H1 (cell line): ENCODE results near the gene BIN2.

Source experiments
- EP300 ChIP-seq, 2 experiments: IDR thresholded peaks; 1 replicate in 1 of 2; 2 replicates in 1 of 2; pipeline ENCODE4 v1.6.1; 2011 to 2012; ENCODE audit warnings: low read depth in 2 of 2, low read length in 2 of 2, mild to moderate bottlenecking in 2 of 2, borderline replicate concordance in 1 of 2, inconsistent platforms in 1 of 2, moderate library complexity in 1 of 2
- EZH2 ChIP-seq: fragments of 200-600 bp; sonication (generic); IDR thresholded peaks from 2 replicates; pipeline ENCODE4 v1.7.1; 2012; ENCODE audit warnings: low read depth, mild to moderate bottlenecking, moderate library complexity, low read length, inconsistent platforms; ENCODE audit not compliant: severe bottlenecking
- JUN ChIP-seq: IDR thresholded peaks from 2 replicates; pipeline ENCODE4 v1.6.1; 2011; ENCODE audit warnings: low read depth, mild to moderate bottlenecking, improper control_type of control experiment, low read length
- POLR2AphosphoS5 ChIP-seq: IDR thresholded peaks from 2 replicates; pipeline ENCODE4 v1.6.1; 2011; ENCODE audit warnings: low read depth, low read length
- POU5F1 ChIP-seq: IDR thresholded peaks from 2 replicates; pipeline ENCODE4 v1.6.1; 2011; ENCODE audit warnings: low read depth, mild to moderate bottlenecking, low read length, moderate library complexity
- SP1 ChIP-seq: IDR thresholded peaks from 2 replicates; pipeline ENCODE4 v1.6.1; 2011; ENCODE audit warnings: low read depth, low read length
- SP2 ChIP-seq: IDR thresholded peaks from 2 replicates; pipeline ENCODE4 v1.6.1; 2012; ENCODE audit warnings: mild to moderate bottlenecking, low read length, inconsistent platforms
- ZNF274 ChIP-seq: IDR thresholded peaks from 2 replicates; pipeline ENCODE4 v1.7.0; 2012; ENCODE audit warnings: low read length, borderline replicate concordance; ENCODE audit errors: extremely low read depth
- TF ChIP-seq, protein P1 (sequence below), 3 experiments: IDR thresholded peaks; 1 replicate in 2 of 3; 2 replicates in 1 of 3; pipeline versions ENCODE4 v1.5.1 to v1.6.1; 2011; ENCODE audit warnings: low read length in 3 of 3, mild to moderate bottlenecking in 3 of 3, inconsistent platforms in 2 of 3, low read depth in 1 of 3, moderate library complexity in 1 of 3; ENCODE audit not compliant: insufficient read depth in 1 of 3; ENCODE audit errors: control extremely low read depth in 1 of 3

GRCh38 chr12:51238510-51239334 is 85.3 kb downstream of the BIN2 start, which contains the start of gene DAZAP2:
- TF ChIP-seq ZNF274 (no peak), POU5F1 (no peak), EZH2 (no peak), JUN (no peak), POLR2AphosphoS5 (peak; percentile 81), EP300 (IDR thresholded peaks at IDR 0.05; ENCODE audit: borderline replicate concordance in 1 of 2, low read depth in 2 of 2, low read length in 2 of 2) (peak in 1 of 2 experiments; percentile 32; a peak in 1 of 3 replicates), SP1 (peak; percentile 99), SP2 (peak; percentile 82)
- TF ChIP-seq, protein P1, sequence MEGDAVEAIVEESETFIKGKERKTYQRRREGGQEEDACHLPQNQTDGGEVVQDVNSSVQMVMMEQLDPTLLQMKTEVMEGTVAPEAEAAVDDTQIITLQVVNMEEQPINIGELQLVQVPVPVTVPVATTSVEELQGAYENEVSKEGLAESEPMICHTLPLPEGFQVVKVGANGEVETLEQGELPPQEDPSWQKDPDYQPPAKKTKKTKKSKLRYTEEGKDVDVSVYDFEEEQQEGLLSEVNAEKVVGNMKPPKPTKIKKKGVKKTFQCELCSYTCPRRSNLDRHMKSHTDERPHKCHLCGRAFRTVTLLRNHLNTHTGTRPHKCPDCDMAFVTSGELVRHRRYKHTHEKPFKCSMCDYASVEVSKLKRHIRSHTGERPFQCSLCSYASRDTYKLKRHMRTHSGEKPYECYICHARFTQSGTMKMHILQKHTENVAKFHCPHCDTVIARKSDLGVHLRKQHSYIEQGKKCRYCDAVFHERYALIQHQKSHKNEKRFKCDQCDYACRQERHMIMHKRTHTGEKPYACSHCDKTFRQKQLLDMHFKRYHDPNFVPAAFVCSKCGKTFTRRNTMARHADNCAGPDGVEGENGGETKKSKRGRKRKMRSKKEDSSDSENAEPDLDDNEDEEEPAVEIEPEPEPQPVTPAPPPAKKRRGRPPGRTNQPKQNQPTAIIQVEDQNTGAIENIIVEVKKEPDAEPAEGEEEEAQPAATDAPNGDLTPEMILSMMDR (IDR thresholded peaks at IDR 0.05; ENCODE audit: control extremely low read depth in 1 of 3, insufficient read depth in 1 of 3, low read depth in 1 of 3, low read length in 3 of 3): peak in 1 of 3 experiments; percentile 7; a peak in 1 of 4 replicates
